Measurements from ENCODE around the gene EIF3L. TPM values are rescaled to one million over a fixed set of nuclear protein-coding genes. Genes with fewer than 3 reads are reported as not detected.

EIF3L gene
- polyA plus RNA-seq, 10 donors = 1,067 to 1,479 (median 1,268) TPM

DNA sequence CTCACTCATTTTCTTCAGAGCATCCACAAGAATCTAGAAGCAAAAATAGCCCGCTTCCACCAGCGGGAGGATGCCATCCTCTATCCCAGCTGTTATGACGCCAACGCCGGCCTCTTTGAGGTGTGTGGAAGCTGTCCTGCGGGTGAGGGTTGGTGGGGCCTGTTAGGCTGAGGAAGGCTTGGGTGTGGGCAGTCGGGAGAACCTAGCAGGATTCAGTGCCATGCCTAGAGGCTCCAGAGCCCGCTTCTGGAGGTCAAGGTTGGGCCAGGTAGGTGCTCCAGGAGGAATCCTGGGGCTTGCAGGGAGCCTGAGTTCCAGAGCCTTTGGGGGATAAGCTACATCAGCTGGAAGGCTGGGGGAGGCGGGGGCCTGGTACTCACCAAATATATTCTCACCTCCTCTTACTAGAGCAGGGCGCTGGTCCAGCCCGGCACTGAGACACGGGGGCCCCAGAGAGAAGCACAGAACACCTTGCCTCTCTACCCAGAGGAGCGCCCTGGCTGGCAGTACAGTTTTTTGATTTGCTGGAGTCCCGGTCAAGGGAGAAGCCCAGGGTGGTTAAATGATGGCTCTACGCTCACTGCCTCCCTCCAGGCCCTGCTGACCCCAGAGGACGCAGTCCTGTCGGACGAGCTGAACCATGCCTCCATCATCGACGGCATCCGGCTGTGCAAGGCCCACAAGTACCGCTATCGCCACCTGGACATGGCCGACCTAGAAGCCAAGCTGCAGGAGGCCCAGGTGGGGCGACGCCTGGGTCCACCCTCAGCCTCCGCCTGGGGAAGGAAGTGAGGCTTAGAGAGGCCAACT, 36.1 kb upstream of the EIF3L start:
- DNase-seq = no peak

DNA sequence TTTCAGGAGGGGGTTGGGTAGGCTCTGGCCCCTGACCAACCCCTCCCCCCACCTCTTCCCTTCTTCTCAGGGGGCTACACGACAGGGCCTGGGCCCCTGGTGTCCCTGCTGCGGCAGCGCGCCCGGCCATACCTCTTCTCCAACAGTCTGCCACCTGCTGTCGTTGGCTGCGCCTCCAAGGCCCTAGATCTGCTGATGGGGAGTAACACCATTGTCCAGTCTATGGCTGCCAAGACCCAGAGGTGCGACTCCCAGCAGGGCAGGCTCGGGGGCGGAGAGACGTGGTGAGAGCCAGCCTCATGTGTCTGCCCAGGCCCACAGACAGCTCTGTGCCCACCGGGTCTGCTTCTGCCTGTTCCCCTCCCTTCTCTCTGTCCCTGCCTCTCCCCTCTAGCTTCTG, 33.6 kb upstream of the EIF3L start:
- no peak for DNase-seq

GRCh38 chr22:37816543-37817180, 32.6 kb upstream of the EIF3L start:
- DNase-seq = no peak

- peak; percentile 71 to 93 (median 88) for DNase-seq
Observed at GRCh38 chr22:37817705-37818408, 31.4 kb upstream of the EIF3L start.

GRCh38 chr22:37818409-37819104, 30.7 kb upstream of the EIF3L start:
- peak in 2 of 3 donors; percentile 46 to 80 for DNase-seq

DNA sequence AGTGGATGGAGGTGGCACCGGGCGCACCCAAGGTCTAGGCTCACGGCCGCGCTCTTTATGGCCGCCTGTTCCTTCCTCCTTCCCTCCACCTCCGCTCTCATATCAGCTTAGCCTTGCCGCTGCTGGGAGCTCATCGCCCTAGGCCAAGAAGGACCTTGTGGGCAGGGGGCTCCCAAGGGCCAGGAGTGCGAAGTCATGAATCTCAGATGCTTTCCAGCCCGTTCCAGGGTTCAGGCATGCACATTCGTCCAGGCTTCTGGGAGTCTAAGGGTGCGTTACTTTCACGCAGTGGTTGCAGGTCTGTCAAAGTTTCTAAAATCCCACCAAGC, 30.1 kb upstream of the EIF3L start:
- no peak for DNase-seq

DNA sequence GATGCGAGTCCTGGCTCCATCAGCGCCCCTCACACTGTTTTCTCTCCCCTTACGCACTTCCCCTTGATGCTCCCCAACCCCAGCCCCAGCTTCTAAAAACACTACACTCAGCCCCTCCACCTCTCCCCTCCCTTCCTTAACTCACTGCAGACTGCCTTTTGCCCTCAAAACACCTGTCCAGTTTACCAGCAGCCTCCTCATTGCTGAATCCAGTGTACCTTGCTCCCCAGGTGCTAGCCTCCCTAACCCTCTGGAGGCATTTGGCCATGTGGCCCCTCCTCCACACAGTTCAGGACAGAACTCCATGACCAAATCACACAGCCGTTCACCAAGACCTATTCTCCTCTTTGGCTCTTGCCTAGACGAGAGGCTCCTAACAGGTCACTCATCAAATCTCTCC, 28.9 kb upstream of the EIF3L start:
- no peak for DNase-seq

- DNase-seq = no peak
Observed at GRCh38 chr22:37822079-37822833, 27.0 kb upstream of the EIF3L start.

- no peak for DNase-seq
Observed at GRCh38 chr22:37823134-37823985, 25.9 kb upstream of the EIF3L start, which contains the start of gene GALR3. GALR3 (plus strand) TSS chr22:37823382; CDS start chr22:37823407, 25 bp downstream.

GRCh38 chr22:37824674-37825641, 24.3 kb upstream of the EIF3L start:
- peak in 2 of 3 donors; percentile 37 to 67 for DNase-seq

DNA sequence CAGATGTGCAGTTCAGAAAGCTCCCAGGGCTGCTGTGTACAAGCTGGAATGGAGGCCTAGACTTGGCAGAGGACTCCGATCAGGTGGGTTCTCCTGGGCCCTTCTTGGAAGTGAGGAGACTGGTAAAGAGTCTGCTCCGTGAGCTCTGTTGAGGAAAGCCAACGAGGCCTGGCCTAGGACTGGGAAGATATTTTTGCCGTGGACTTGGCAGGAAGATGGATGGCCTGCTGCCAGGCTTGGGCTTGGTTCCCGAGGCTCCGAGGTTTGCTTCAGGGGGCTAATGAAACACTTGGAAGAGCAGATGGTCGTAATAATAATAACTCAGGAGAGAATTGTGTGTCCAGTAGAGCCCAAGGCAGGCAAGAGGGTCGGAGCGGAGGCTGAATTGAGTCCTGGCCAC, 22.2 kb upstream of the EIF3L start:
- peak in 2 of 3 donors; percentile 88 to 92 for DNase-seq

GRCh38 chr22:37830093-37830842, 19.0 kb upstream of the EIF3L start:
- DNase-seq = no peak

GRCh38 chr22:37831472-37831871, 17.7 kb upstream of the EIF3L start:
- no peak for DNase-seq

GRCh38 chr22:37832022-37832857, 17.0 kb upstream of the EIF3L start:
- no peak for DNase-seq

GRCh38 chr22:37842015-37842793, 7.0 kb upstream of the EIF3L start:
- no peak for DNase-seq

GRCh38 chr22:37843741-37844089, 5.5 kb upstream of the EIF3L start:
- no peak for DNase-seq

DNA sequence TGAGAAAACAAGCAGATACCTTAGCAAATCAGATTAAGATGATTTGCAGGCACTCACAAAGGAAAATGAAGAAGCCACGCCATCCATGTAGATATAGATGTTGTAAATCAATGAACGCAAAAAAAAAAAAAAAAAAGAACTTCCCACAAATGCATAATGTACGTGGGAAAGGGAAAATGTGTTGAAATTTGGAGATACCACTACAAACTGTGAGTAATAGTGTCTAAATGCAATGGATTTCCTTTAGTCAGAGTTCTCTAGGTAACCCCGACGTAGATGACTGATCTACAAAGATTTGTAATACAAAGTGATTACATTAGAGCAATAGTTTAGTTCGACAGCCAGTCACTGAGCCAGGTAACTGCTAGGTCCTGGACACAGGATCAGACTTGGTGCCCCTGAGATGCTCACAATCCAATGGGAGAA, 4.3 kb upstream of the EIF3L start:
- DNase-seq = no peak

All from muscle of back (tissue), 11 donors.